ENCODE measurements around the gene OR2F2.

DNA sequence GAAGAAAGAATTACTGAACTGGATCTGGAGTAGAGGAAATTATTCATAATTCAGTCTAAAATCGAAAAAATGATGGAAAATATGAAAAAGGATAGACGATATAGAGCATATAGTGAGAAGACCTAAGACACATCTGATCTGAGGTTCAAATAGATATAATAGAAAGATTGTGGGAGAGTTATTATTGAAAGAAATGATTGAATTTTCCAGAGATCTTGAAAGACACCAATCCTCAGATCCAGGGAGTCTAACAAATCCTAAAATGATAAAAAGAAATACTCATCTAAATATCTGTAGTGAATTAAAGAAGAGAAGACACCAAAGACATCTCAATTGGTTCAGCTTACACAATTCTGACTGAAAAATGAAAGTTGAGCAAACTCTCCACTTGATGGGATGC, 46.0 kb upstream of the OR2F2 start:
- TF ChIP-seq, protein P1, sequence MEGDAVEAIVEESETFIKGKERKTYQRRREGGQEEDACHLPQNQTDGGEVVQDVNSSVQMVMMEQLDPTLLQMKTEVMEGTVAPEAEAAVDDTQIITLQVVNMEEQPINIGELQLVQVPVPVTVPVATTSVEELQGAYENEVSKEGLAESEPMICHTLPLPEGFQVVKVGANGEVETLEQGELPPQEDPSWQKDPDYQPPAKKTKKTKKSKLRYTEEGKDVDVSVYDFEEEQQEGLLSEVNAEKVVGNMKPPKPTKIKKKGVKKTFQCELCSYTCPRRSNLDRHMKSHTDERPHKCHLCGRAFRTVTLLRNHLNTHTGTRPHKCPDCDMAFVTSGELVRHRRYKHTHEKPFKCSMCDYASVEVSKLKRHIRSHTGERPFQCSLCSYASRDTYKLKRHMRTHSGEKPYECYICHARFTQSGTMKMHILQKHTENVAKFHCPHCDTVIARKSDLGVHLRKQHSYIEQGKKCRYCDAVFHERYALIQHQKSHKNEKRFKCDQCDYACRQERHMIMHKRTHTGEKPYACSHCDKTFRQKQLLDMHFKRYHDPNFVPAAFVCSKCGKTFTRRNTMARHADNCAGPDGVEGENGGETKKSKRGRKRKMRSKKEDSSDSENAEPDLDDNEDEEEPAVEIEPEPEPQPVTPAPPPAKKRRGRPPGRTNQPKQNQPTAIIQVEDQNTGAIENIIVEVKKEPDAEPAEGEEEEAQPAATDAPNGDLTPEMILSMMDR (conservative IDR thresholded peaks at IDR 0.05; ENCODE audit: low read length): no peak
- TF ChIP-seq EZH2phosphoT487 (IDR thresholded peaks at IDR 0.05; ENCODE audit: borderline replicate concordance): no peak
